Measurements from ENCODE around the gene PITPNC1. TPM values are rescaled to one million over a fixed set of nuclear protein-coding genes. Genes with fewer than 3 reads are reported as not detected.
A peak's percentile ranks its signal among the peaks of the same experiment; 100 is the strongest.

Gene PITPNC1
- total RNA-seq, 1 experiment from 2014 or later, result 23.1 TPM

GRCh38 chr17:67503739-67504138 lies 126.7 kb downstream of the PITPNC1 start:
- Histone ChIP-seq H3K27me3 (ENCODE audit: low read length) (no peaks in the 10 kb centered on the region), H3F3A (ENCODE audit: low read length, unreplicated experiment) (no peaks in the 10 kb centered on the region), H3K27ac (ENCODE audit: low read length) (peak overlapping the region; percentile 74), H3K9me3 (ENCODE audit: low read length) (no peaks in the 10 kb centered on the region), H3K9me2 (replicated peaks; ENCODE audit: low read length) (no peaks in the 10 kb centered on the region), H2AFZ (ENCODE audit: low read length) (no peak overlapping the region), H3K4me1 (ENCODE audit: insufficient read depth, low read length) (peaks cover 28% of the 10 kb centered on the region), H4K20me1 (ENCODE audit: low read length) (no peaks in the 10 kb centered on the region), H3K79me2 (ENCODE audit: low read length) (no peaks in the 10 kb centered on the region), H3K4me3 (ENCODE audit: low read length) (no peak overlapping the region), H3K36me3 (ENCODE audit: low read depth, low read length) (no peaks in the 10 kb centered on the region), H3K4me2 (ENCODE audit: low read length) (peak overlapping the region; percentile 52), H3K9ac (ENCODE audit: low read length) (peak overlapping the region; percentile 48)
- TF ChIP-seq EZH2phosphoT487 (IDR thresholded peaks at IDR 0.05; ENCODE audit: borderline replicate concordance, low read length) (no peak), CTCF (conservative IDR thresholded peaks at IDR 0.05; ENCODE audit: low read depth, low read length) (no peak), EZH2 (IDR thresholded peaks at IDR 0.05; ENCODE audit: low read length, unreplicated experiment) (no peak)
- ChIA-PET POLR2A (ENCODE audit: unreplicated experiment) (no interaction called here), CTCF (no interaction called here)
- intact Hi-C loops (cut with micrococcal nuclease), result loop anchor here (1.0 to 2.0 kb wide), 3 partner anchors 8 to 83 kb away; no protein-coding TSS in a partner anchor
- ATAC-seq, result no peak
- no peak for DNase-seq
- BruUV-seq (replicated peaks), result no TSS peak

GRCh38 chr17:67504182-67504581 lies 127.1 kb downstream of the PITPNC1 start:
- no peaks in the 10 kb centered on the region for H3K36me3 ChIP-seq (ENCODE audit: low read depth, low read length)
- intact Hi-C loops (cut with micrococcal nuclease), result no loop called here
- no TSS peak for BruUV-seq (replicated peaks)
- H3K9me3 ChIP-seq (ENCODE audit: low read length), result no peaks in the 10 kb centered on the region
- H3K9ac ChIP-seq (ENCODE audit: low read length), result peak overlapping the region; percentile 48; the same call in 1 of the 2 replicates
- no peaks in the 10 kb centered on the region for H3K9me2 ChIP-seq (replicated peaks; ENCODE audit: low read length)
- no peaks in the 10 kb centered on the region for H4K20me1 ChIP-seq (ENCODE audit: low read length)
- no peak for DNase-seq
- no peaks in the 10 kb centered on the region for H3K79me2 ChIP-seq (ENCODE audit: low read length)
- H2AFZ ChIP-seq (ENCODE audit: low read length), result no peak overlapping the region
- POLR2A ChIA-PET (ENCODE audit: unreplicated experiment), result no interaction called here
- TF ChIP-seq EZH2 (IDR thresholded peaks at IDR 0.05; ENCODE audit: low read length, unreplicated experiment) (no peak), CTCF (conservative IDR thresholded peaks at IDR 0.05; ENCODE audit: low read depth, low read length) (no peak), EZH2phosphoT487 (IDR thresholded peaks at IDR 0.05; ENCODE audit: borderline replicate concordance, low read length) (no peak)
- CTCF ChIA-PET, result no interaction called here
- no peak for ATAC-seq
- H3K4me3 ChIP-seq (ENCODE audit: low read length), result no peak overlapping the region
- peak overlapping the region; percentile 74; the same call in 1 of the 2 replicates for H3K27ac ChIP-seq (ENCODE audit: low read length)
- H3F3A ChIP-seq (ENCODE audit: low read length, unreplicated experiment), result no peaks in the 10 kb centered on the region
- peak overlapping the region; percentile 52 for H3K4me2 ChIP-seq (ENCODE audit: low read length)
- H3K4me1 ChIP-seq (ENCODE audit: insufficient read depth, low read length), result peaks cover 28% of the 10 kb centered on the region
- H3K27me3 ChIP-seq (ENCODE audit: low read length), result no peaks in the 10 kb centered on the region

DNA sequence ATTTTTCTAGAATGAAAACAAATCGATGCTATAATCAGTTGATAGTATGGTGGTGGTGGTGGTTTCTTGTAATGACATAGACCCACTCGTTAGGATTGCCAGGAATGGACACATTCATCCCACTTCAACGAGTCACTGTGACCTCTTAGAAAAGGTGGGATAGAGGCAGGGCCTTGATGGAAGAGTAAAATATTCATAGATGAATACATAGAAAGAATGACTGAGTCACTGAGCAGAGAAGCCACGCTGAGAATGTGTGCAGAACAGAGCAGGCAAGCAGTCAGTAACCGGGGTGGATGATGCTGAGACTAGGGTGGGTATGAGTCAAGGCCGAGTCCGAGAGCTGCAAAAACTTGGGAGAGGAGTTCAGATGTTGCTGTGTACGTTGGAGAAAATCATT lies 129.9 kb downstream of the PITPNC1 start:
- Histone ChIP-seq H2AFZ (ENCODE audit: low read length) (no peak overlapping the region), H3K9ac (ENCODE audit: low read length) (no peak overlapping the region), H3K27me3 (ENCODE audit: low read length) (no peaks in the 10 kb centered on the region), H3F3A (ENCODE audit: low read length, unreplicated experiment) (no peaks in the 10 kb centered on the region), H3K4me2 (ENCODE audit: low read length) (no peak overlapping the region), H3K4me3 (ENCODE audit: low read length) (no peak overlapping the region), H3K27ac (ENCODE audit: low read length) (no peak overlapping the region), H3K9me2 (replicated peaks; ENCODE audit: low read length) (no peaks in the 10 kb centered on the region), H3K9me3 (ENCODE audit: low read length) (no peaks in the 10 kb centered on the region), H3K79me2 (ENCODE audit: low read length) (no peaks in the 10 kb centered on the region), H3K36me3 (ENCODE audit: low read depth, low read length) (no peaks in the 10 kb centered on the region), H3K4me1 (ENCODE audit: insufficient read depth, low read length) (peaks cover 22% of the 10 kb centered on the region), H4K20me1 (ENCODE audit: low read length) (no peaks in the 10 kb centered on the region)
- DNase-seq (peak; percentile 52), ATAC-seq (no peak)
- TF ChIP-seq CTCF (conservative IDR thresholded peaks at IDR 0.05; ENCODE audit: low read depth, low read length) (no peak), EZH2phosphoT487 (IDR thresholded peaks at IDR 0.05; ENCODE audit: borderline replicate concordance, low read length) (no peak), EZH2 (IDR thresholded peaks at IDR 0.05; ENCODE audit: low read length, unreplicated experiment) (no peak)
- BruUV-seq (replicated peaks), result no TSS peak
- intact Hi-C loops (cut with micrococcal nuclease), result no loop called here
- ChIA-PET CTCF (no interaction called here), POLR2A (ENCODE audit: unreplicated experiment) (no interaction called here)

Measured in PC-3 (cell line).